HG02588 (cell line): ENCODE data around the gene PITPNC1.
A peak's percentile ranks its signal among the peaks of the same experiment; 100 is the strongest.

Experiments
- ATAC-seq: cut with Tn5 transposase; IDR thresholded peaks from one replicate; pipeline ENCODE4 v1.9.1; 2021; ENCODE audit warnings: mild to moderate bottlenecking, moderate library complexity; ENCODE audit not compliant: unreplicated experiment

Gene PITPNC1

DNA sequence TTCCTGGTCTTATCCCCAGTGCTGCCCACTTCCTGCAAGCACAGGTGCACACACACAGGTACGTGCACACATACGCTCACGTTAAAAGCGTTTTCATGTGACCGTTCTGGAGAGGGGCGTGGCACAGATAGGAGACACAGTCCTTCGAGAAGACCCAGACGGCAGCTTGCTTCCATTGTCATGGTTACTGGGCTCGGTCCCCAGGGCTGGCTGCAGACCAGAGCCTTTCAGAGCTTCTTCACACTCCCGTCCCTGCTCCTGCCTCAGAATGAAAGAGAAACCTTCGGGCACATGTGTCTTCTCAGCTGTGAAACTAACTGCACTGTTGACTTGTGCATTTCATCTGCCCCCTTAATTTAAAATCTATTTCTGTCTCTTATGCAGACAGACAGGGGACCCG, 154.2 kb downstream of the PITPNC1 start:
- peak; percentile 69 for ATAC-seq

DNA sequence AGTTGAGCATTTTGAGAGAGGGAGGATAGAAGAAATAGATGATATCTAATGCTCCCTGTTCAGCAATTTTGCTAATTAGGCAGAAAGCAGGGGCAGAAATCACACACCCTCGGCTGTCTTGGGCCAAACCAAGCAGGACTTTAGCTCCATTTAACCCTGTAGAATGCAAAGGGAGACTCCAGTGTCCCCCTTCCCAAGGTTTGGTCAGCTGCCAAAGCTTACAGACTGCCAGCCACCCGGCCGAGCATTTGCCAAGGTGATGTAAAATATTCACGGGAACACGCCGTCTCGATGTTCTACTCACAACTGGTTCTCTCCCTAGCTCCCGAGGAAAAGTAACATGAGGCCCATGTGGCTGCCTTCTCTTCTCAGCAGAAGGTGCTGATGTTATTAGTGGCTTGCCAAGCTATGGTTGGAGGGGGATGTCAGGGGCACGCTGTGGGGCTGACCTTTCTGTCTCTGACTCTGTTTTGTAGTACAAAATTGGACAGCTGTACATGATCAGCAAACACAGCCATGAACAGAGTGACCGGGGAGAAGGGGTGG, 155.3 kb downstream of the PITPNC1 start:
- ATAC-seq: no peak

DNA sequence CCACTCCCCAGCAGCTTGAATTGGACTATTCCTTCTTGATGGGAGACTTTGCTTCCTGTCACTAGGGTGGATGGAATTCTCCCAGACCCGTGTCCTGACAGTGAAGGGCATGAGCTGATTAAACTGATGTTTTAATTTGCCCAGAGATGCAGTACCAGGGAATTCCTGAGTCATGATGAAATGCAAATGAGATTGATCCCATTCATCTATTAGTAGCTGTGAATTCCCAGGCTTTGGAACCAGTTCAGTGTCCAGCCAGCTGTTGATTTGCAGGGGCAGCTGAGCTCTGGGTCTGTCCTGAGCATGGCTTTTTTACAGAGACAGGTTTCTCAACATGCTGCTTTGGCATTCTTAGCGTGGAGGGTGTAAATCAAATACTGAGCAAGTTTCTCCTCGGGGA, 157.9 kb downstream of the PITPNC1 start:
- ATAC-seq: no peak

DNA sequence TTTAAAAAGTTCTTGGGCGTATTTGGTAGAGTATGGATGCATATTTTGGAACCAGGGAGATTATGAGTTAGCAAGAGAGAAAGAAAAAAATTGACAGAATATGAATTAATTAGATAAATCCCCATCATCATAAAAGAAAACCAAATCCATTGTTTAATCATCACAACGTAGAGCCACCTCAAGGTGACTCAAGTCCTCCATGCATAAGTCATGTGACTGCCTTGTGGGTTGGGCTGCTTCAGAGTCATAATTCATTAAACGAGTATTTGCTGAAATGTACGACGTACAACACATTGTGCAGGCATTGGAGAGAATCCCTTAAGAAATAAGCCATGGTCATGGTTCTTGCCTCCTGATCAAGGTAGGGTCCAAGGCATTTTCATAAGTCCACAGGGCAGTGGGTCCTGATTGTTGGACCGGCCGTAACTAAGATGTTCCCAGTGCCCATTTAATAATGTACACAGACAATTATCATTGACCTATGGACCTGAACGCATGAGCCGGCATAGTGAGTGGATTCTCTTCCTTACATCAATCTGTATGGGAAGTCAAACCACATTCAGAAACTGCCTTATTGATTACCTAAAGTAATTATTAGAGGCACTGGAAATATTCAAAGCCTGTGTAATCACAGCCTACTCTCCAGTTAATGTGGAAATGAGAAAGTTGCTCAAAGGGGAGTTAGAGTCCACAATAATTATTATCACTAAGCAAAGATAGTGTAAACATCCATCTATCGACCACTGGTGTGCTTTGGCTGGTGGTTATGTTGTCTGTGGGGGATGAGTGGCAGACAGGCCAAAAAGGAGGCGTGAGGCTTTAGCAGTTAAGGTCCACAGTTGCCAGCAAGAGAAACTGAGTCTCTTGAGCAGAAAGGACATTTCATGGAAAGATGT, 165.4 kb downstream of the PITPNC1 start:
- no peak for ATAC-seq

DNA sequence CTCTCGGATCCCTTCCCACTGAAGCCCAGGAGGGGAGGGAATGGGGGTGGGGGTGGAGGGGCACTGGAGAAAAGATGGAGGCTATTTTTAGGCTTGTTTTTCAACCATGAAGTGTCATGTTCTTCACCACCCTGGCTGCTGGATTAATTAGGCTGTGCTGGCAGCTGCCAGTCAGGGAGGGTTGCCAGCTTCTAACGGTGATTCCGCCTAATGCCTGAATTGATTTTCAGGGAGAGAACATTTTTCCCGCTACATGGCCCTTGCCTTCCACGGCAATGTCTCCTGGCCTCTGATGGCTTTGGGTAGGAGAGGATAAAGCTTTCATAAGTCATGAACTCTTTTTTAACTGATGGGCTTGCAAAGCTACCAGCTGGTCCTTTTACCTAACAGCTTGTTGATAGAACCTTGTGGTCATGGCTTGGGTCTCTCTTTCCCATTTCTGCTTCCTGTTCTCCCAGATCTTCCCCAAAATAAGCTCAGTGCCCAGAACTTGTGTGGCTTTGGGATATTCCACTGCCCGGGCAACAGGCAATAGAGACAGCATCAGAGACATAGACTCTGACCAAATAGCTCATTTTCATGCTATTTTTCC, 167.4 kb downstream of the PITPNC1 start:
- ATAC-seq: no peak

DNA sequence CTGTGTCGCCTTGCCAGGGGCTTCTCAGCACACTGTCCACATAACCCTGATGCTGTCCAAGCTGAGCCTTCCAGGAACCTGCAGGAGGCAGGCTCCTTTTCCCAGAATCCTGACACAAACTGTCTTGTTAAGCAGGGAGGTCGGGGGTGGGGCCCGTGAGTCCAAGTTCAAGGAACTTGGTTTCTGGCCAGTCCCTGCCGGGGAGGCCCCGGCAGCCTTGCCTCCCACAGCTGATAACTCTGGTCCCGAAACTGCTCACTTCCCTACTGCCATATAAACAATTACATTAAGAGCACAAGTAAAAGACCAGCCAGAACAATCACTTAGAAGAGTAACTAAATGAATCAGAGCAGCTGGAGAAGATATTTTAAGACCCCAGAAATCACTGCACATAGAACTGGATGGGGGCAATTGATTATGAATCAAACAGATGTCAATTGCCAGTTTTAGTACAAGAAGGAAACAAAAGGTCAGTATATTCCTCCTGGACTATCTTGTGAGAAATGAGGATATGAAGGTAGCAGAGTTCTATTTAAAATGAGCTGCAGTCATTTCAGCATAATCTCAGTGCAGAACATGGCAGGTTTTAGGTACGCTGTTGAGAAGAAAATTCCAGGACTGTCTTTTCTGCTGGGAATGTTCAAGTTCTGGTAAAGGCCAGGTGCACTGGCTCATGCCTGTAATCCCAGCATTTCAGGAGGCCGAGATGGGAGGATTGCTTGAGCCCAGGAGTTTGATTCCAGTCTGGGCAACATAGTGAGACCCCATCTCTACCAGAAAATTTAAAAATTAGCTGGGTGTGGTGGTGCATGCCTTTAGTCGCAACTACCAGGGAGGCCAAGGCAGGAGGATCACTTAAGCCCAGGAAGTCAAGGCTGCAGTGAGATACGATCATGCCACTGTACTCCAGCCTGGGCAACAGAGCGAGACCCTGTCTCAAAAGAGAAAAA, 169.8 kb downstream of the PITPNC1 start:
- peak; percentile 95 for ATAC-seq

DNA sequence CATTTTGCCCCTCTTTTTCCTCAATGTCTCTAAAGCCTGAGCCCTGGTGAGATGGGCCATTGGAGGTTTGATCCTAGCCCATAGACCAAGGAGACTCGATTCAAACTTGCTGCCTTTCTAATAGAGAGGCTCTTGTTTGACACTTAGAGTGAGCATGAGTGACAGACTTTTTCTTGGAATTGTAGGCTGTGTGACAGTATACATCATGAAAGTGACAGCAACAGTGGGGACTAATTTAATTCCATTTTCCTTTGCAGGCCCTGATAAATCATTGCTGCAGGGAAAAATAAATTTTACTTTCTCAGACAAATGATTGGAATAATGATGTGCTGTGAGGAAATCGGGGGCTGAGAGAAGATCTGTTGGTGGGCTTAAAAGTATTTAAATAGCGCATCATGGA, 171.6 kb downstream of the PITPNC1 start:
- ATAC-seq: no peak

DNA sequence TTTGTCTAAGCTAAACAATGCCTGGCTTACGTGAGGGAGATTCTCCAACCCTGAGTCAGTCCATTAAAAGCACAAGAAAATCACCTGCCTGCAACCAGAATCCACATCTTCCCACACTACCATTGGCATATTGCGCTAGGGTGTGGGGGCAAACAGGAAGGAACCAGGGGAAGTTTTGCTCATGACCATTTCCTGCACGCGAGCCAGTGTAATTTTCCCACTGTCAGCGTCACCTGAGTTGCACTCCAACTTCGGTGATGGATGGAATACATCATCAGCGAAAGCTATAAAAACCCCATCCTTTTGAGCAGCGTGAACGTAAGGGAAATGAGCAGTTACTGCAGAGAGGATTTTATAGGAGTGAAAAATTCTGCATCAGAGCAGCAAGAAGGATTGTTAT, 172.7 kb downstream of the PITPNC1 start:
- ATAC-seq: no peak

DNA sequence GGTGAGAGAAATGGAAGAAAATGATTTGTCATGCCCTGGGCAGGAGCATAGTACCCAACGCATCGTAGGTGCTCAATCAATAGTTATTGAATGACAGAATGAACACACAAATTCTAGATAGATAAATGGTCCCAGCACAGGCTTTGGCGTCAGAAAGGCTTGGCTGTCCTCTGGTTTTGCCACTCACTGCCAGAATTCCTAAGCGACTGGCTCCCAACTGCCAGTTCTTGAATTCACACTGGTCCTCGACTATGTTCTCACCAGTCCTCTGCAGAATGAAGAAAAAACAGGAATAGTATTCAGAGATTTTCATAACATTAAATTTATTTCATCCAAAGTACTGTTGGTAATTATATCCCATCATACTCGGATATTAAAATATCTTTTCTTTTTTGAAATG, 177.6 kb downstream of the PITPNC1 start:
- ATAC-seq: no peak

DNA sequence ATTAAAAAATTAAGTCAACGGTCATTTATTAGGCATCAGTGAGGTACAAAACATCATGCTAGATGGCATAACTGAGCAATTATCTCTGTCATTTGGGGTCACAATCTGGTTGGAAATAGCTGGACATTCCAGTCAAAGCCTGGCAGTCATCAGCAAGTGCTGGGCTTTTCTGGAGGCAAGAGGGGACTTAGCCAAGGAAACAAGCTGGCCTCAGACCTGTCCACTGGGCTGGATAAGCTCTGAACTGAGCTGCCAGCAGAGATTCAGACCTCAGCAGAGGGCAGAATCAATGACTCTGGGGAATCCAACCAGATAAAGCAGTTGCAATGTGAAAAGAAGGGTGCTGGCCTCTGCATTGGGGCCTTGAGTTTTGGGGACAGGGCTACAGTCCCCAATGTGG, 178.8 kb downstream of the PITPNC1 start:
- ATAC-seq: no peak

DNA sequence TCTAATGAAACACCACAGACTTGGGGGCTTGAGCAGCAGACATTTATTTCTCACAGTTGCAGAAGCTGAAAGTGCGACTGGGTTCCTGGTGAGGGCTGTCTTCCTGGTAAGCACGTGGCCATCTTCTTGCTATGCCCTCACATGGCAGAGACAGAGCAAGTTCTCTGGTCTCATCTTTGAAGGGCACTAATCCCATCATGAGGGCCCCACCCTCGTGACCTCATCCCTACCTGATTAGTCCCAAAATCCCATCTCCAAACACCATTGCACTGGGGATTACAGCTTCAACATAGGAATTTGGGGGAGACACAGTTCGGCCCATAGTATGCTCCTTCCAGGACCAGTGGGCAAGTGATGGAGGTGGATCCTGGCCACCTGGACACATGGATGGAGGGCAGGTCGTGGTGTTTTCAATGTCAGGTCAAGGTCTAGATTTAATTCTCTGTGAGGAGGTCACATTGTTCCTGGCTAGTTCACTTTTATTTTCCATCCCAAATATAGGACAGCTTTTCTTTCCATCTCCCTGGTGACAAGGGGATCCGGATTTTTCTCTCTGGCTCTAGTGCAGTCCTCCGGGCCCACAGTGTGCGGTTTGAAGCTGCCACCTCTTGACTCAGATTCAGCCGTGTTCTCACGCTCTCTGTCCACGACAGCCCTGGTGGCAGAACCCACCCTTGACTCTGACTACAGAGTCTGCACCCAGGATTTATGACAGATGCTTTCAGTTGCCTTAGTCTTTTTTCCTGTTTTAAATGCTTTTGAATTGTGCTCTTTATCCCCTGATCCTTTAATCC, 180.2 kb downstream of the PITPNC1 start:
- no peak for ATAC-seq

DNA sequence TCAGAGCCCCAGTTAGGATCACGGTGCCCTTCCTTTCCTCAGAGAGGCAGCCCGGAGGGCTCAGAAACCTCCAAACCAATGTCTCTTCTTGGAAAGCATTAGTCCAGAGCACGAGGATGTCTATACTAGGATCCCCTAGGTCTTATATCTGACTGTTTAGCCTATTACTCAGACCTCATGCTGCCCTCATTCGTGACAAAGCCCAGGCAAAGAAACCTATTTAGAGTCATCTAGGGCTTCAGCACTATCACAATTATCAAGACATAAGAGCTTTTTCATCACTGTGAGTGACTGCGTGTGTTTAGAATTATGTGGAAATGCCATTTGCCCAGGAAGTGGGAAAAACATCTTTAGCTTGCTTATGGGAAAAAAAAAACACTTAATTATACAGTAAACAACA, 180.8 kb downstream of the PITPNC1 start:
- no peak for ATAC-seq

DNA sequence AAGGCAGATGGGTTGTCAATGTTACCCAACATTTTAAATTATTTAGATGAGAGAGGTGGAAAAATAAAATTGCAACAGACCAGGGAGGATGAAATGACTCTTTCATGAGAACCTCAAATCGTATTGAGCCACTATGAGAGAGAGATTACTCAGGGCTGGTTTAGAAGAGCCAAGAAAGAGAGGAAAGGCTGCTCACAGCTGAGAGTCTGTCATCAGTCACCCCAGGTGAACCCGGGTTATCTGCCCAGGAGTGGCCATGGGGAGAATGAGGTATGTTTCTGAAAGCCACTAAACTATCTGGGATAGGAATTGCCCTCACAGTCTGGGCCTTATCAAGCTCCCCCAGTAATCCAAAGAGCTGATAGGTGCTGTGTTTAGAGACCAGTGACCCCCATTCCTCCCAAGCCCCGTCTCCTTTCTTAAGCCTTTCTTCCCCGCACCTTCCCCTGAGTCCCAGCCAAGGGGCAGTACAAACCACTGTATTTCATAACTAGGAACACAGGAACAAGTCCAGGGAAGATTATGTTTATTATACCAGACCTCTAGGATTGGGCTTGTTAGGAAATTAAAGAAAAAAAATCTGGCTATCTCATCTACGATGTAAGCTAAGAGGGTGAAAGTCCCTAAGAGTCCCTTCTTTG, 181.8 kb downstream of the PITPNC1 start:
- no peak for ATAC-seq

DNA sequence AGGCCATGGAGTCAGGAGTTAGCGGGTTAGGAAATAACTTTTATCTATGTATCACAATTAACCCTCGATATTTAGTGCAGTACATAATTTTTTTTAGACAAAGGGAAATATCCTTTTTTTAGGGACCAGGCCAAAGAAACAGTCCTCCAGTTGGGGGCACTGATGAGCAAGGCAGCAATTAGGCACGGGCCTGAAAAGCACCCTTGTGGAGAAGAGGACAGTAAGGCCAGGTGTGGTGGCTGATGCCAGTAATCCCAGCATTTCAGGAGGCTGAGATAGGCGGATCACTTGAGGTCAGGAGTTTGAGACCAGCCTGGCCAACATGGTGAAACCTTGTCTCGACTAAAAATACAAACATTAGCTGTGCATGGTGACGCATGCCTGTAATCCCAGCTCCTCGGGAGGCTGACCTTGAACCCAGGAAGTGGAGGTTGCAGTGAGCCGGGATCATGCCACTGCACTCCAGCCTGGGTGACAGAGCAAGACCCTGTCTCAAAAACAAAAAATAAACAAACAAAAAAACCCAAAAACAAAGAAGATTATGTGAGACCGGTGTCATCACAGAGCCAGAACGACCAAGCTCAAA, 182.4 kb downstream of the PITPNC1 start:
- ATAC-seq: no peak

DNA sequence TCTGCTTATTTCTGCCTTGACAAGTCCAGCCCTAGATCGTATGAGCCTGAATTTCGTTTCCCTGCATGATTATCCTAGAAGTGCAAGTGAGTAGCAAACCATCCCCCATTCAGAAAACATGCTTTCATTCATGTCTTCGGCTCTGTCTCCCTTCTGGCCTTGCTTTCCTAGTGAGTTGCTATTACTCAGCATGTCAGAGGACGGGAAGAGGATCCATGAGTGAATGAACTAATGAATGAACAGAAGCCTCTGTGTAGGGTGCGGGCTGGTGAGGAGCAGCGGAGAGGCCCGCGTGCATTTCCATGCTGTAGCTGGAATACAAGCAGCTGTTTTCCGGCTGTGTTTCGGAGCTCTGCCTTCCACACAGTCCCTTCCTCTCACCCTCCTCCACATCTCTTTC, 184.9 kb downstream of the PITPNC1 start:
- ATAC-seq: no peak

DNA sequence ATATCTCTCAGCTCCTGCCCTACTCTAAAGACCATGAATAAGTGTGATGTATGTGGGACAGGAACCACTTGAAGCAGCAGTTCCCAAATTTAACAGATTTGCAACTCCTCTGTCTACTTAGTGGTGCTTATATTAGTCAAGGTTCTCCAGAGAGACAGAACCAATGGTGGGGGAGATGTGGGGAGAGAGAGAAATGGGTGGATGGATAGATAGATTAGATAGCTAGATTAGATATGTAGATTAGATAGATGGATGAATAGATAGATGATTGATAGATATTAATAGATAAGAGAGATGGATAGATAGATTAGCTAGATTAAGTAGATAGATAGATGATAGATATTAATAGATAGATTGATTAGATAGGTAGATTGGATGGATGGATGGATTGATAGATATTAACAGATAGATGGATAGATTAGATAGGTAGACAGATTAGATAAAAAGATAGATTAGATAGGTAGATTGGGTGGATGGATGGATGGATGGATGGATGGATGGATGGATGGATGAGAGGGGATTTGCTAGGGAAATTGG, 186.7 kb downstream of the PITPNC1 start:
- no peak for ATAC-seq

DNA sequence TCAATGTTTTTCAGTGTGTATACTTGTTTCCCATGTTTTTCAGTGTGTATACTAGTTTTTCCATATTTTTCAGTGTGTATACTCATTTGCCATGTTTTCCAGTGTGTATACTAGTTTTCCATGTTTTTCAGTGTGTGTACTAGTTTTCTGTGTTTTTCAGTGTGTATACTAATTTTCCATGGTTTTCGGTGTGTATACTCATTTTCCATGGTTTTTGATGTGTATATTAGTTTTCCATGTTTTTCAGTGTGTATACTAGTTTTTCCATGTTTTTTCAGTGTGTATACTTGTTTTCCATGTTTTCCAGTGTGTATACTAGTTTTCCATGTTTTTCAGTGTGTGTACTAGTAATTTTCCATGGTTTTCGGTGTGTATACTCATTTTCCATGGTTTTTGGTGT, 188.0 kb downstream of the PITPNC1 start:
- no peak for ATAC-seq

DNA sequence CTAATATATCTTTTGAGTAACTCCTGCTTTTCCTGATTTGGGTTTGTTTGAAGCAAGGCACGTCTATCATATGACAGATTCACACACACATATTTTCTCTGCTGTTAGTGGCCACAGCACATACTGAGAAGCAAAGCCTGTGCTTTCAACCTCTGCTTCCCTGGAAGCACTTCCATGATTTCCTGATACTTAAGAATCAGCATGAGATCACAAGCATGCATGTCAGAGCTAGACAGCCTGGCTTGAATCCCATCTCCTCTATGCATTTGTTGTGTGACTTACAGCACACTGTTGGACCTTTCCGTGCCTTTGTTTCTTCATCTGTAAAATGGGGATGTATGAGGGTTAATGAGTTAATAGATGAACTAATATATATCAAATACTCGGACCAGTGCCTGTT, 189.6 kb downstream of the PITPNC1 start:
- ATAC-seq: no peak

DNA sequence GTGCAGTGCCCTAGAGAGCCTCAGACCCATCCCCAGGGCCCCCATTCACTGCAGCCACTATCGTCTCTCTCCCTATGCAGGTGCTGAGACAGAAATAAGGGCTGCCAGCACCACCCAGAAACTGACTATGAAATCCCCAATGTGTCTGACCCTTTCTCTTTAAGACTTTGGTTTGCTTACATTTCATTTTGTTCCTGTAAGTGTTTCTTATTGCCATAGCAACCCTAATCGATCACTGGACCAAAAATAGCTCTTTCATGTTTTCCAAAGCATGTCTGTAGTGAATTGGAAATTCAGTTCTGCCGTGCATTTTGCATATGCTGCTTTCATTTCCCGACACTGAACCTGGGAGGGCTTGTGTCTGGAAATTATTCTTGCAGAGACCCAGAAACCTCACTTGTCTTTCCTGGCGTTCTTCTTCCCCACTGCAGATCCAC, 192.0 kb downstream of the PITPNC1 start:
- ATAC-seq: no peak
